HCT116 (cell line): ENCODE data around the gene BAIAP2L2. TPM values are rescaled to one million over a fixed set of nuclear protein-coding genes. Genes with fewer than 3 reads are reported as not detected.

Source experiments
- ATAC-seq: fragments of 200-7000 bp; cut with Tn5 transposase; 2 replicates; pipeline ENCODE4 v1.9.1; 2020; ENCODE audit warnings: mild to moderate bottlenecking, moderate library complexity
- BruUV-seq: library from RNA; stranded (reverse); fragments of 400-500 nt; replicated peaks from 2 replicates; lab custom pipeline; 2021; lab: Mats Ljungman, UMichigan
- CTCF ChIA-PET: fragments of 300-600 bp; sonication (Branson Sonifier 250); formaldehyde crosslinking; loops from one replicate; lab custom pipeline; 2021; ENCODE audit warnings: antibody characterized with exemption; lab: Charles Lee
- POLR2A ChIA-PET: fragments of 300-600, 350-600 bp; sonication (Branson Sonifier 250); formaldehyde crosslinking; loops from one replicate; lab custom pipeline; 2021; ENCODE audit warnings: antibody characterized with exemption; lab: Charles Lee
- RAD21 ChIA-PET, 2 experiments: fragments of 300-600 bp; sonication (Branson Sonifier 250); formaldehyde crosslinking; loops; one replicate each; lab custom pipeline; 2023; ENCODE audit warnings: low total read pairs in 2 of 2; ENCODE audit not compliant: uncharacterized antibody in 2 of 2, unreplicated experiment in 2 of 2, low non-redundant PET in 1 of 2; lab: Charles Lee
- DNase-seq: peaks from one replicate; pipeline ENCODE4 v3.0.0-alpha.2; 2010; ENCODE audit warnings: low read depth, low spot score
- H2AFZ ChIP-seq: fragments of 200-600 bp; shearing (Covaris generic), sonication (generic); 2 replicates; pipeline ENCODE4 v1.6.1; 2017; ENCODE audit warnings: low read depth, mixed run types, mixed read lengths, antibody characterized with exemption, low read length; ENCODE audit not compliant: poor library complexity, severe bottlenecking
- H3K27ac ChIP-seq: 2 replicates; pipeline ENCODE4 v1.5.1; 2012; ENCODE audit warnings: low read depth, low read length
- H3K27me3 ChIP-seq: fragments of 200-600 bp; sonication (generic); 2 replicates; pipeline ENCODE4 v1.6.1; 2016; ENCODE audit warnings: mixed run types, low read length, mixed read lengths; ENCODE audit not compliant: insufficient read depth
- H3K36me3 ChIP-seq, 2 experiments: fragments of 200-500 bp in 1 of 2; fragments of 200-600 bp in 1 of 2; sonication (Bioruptor generic) in 1 of 2; sonication (generic) in 1 of 2; 2 replicates each; pipeline versions ENCODE4 v1.5.1 to v1.6.1; 2014 to 2016; ENCODE audit warnings: low read length in 2 of 2, inconsistent platforms in 1 of 2, mixed read lengths in 1 of 2, mixed run types in 1 of 2; ENCODE audit not compliant: insufficient read depth in 2 of 2, control insufficient read depth in 1 of 2
- H3K4me1 ChIP-seq, 2 experiments: fragments of 200-600 bp in 1 of 2; sonication (generic) in 1 of 2; 2 replicates each; pipeline versions ENCODE4 v1.5.1 to v1.6.1; 2012 to 2017; ENCODE audit warnings: low read length in 2 of 2, inconsistent platforms in 1 of 2, mild to moderate bottlenecking in 1 of 2, mixed read lengths in 1 of 2, mixed run types in 1 of 2, moderate library complexity in 1 of 2; ENCODE audit not compliant: insufficient read depth in 2 of 2, control insufficient read depth in 1 of 2
- H3K4me2 ChIP-seq: fragments of 200-600 bp; sonication (generic); 2 replicates; pipeline ENCODE4 v1.6.1; 2017; ENCODE audit warnings: mixed run types, low read length, mixed read lengths
- H3K4me3 ChIP-seq, 2 experiments: fragments of 200-600 bp in 1 of 2; sonication (generic) in 1 of 2; replicated peaks in 1 of 2; 2 replicates each; pipeline ENCODE4 v1.5.1; 2011 to 2016; ENCODE audit warnings: low read length in 2 of 2, control low read depth in 1 of 2, low read depth in 1 of 2, mild to moderate bottlenecking in 1 of 2, mixed read lengths in 1 of 2, mixed run types in 1 of 2
- H3K79me2 ChIP-seq: fragments of 200-600 bp; sonication (generic); 2 replicates; pipeline ENCODE4 v1.6.1; 2017; ENCODE audit warnings: mild to moderate bottlenecking, mixed run types, low read length, moderate library complexity, mixed read lengths; ENCODE audit not compliant: insufficient read depth
- H3K9ac ChIP-seq: fragments of 200-600 bp; sonication (generic); 2 replicates; pipeline ENCODE4 v1.6.1; 2016; ENCODE audit warnings: low read length, mixed read lengths
- H3K9me2 ChIP-seq: fragments of 200-600 bp; sonication (generic), shearing (Covaris generic); 2 replicates; pipeline ENCODE4 v1.6.1; 2017; ENCODE audit warnings: mixed run types, mild to moderate bottlenecking, moderate library complexity; ENCODE audit not compliant: insufficient read depth
- H3K9me3 ChIP-seq, 2 experiments: fragments of 200-500 bp in 1 of 2; fragments of 200-600 bp in 1 of 2; sonication (Bioruptor generic) in 1 of 2; sonication (generic) in 1 of 2; 2 replicates each; pipeline ENCODE4 v1.6.1; 2014 to 2017; ENCODE audit warnings: low read length in 2 of 2, mixed read lengths in 2 of 2, inconsistent platforms in 1 of 2, low read depth in 1 of 2, mild to moderate bottlenecking in 1 of 2, mixed run types in 1 of 2, moderate library complexity in 1 of 2; ENCODE audit not compliant: control insufficient read depth in 1 of 2, insufficient read depth in 1 of 2
- H4K20me1 ChIP-seq: fragments of 200-600 bp; sonication (generic), shearing (Covaris generic); 2 replicates; pipeline ENCODE4 v1.6.1; 2017; ENCODE audit warnings: mixed run types, mild to moderate bottlenecking, moderate library complexity; ENCODE audit not compliant: insufficient read depth
- CEBPB ChIP-seq: IDR thresholded peaks from 2 replicates; pipeline ENCODE4 v1.6.1; 2012; ENCODE audit warnings: low read depth
- ELF1 ChIP-seq: IDR thresholded peaks from 2 replicates; pipeline ENCODE4 v1.6.1; 2012; ENCODE audit warnings: low read depth, borderline replicate concordance
- EZH2 ChIP-seq: fragments of 200-600 bp; sonication (generic); IDR thresholded peaks from 2 replicates; pipeline ENCODE4 v1.6.1; 2017; ENCODE audit warnings: antibody characterized with exemption, mixed run types
- FOSL1 ChIP-seq: IDR thresholded peaks from 2 replicates; pipeline ENCODE4 v1.6.1; 2012; ENCODE audit warnings: low read depth
- POLR2AphosphoS5 ChIP-seq: IDR thresholded peaks from 2 replicates; pipeline ENCODE4 v1.6.1; 2011; ENCODE audit warnings: mild to moderate bottlenecking, low read depth, low read length, moderate library complexity
- SRF ChIP-seq: IDR thresholded peaks from 2 replicates; pipeline ENCODE4 v1.6.1; 2012; ENCODE audit warnings: low read depth
- TCF7L2 ChIP-seq: IDR thresholded peaks from 2 replicates; pipeline ENCODE4 v1.7.0; 2011; ENCODE audit warnings: borderline replicate concordance, inconsistent platforms; ENCODE audit not compliant: insufficient read depth, insufficient read length; ENCODE audit errors: extremely low read depth
- ZFX ChIP-seq: fragments of 450-650 bp; IDR thresholded peaks from 2 replicates; pipeline ENCODE4 v1.6.1; 2017
- intact Hi-C: fragments of 100-400 bp; cut with micrococcal nuclease; formaldehyde crosslinking; loops from 2 replicates; pipeline ENCODE4 v1.10.0; 2022
- total RNA-seq: library from RNA; stranded (reverse); gene quantifications from one replicate; pipeline ENCODE4 v1.2.1, GENCODE V29; 2021; ENCODE audit not compliant: unreplicated experiment
- TF ChIP-seq, protein P1 (sequence below): IDR thresholded peaks from 2 replicates; pipeline ENCODE4 v1.6.1; 2012; ENCODE audit warnings: low read depth
- TF ChIP-seq, protein P2 (sequence below): IDR thresholded peaks from 2 replicates; pipeline ENCODE4 v1.6.1; 2012
- TF ChIP-seq, protein P3 (sequence below): IDR thresholded peaks from 2 replicates; pipeline ENCODE4 v1.6.1; 2011; ENCODE audit warnings: mild to moderate bottlenecking, low read length, moderate library complexity; ENCODE audit not compliant: insufficient replicate concordance; ENCODE audit errors: extremely low read depth

BAIAP2L2 gene
- total RNA-seq, 1 experiment from 2014 or later: 1.0 TPM

DNA sequence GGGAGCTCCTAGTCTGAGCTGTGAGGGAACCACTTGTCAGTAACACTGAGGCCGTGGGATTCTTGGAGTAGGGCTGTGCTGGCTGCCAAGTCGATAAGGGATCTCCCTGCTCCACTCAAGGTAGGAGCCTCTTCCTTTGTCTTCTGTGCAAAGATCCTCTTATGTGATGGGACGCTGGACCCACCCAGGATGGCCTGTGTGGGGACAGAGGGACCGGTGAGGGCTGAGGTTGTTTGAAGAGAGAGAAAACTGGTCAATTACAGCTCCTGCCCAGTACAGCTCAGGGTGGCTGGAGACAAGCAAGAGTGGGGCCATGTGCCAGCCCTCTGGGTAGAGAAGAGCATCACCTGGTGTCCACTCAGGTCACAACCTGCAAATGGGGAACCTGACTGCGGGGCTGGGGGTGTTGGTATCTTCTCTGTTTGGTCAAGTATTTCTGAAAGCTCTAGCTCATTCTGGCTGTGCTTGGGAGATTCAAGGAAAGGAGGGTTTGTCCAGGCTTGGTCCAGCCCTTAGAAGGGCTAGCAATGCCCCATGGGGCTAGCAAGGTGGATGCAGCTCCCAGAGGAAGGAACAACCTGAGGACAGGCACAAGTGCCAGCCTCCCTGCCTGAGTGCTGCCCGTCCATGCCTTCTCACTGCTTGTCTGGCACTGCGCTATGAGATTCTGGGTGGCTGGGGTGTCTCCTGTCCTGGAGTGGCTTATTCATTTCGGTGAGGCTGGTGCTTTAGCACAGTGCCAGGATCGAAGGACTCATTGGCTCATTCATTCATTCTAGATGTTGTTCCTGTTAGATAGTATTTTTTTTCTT is 27.6 kb upstream of the BAIAP2L2 start:
- no TSS peak for BruUV-seq

DNA sequence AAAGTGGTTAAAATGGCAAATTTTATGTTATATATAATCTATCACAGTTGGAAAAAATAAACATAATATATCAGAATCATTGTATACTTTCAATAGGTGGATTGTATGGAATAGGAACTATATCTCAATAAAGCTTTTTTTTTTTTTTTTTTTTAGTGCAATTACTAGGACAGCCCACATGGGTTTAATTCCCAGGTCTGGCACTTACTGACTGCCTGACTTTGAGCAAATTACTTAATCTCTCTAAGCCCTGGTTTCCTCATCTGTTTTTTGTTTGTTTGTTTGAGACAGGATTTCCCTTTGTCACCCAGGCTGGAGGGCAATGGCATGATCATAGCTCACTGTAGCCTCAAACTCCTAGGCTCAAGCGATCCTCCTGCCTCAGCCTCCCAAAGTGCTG is 26.1 kb upstream of the BAIAP2L2 start:
- no TSS peak for BruUV-seq
- ChIA-PET POLR2A (no interaction called here), RAD21 (no interaction called here), CTCF (no interaction called here)
- Histone ChIP-seq H3K4me2 (no peak overlapping the region), H2AFZ (no peak overlapping the region), H3K27ac (no peak overlapping the region), H3K36me3 (no peaks in the 10 kb centered on the region; a peak in 1 of 4 replicates), H3K4me3 (no peak overlapping the region), H3K9me3 (no peaks in the 10 kb centered on the region), H3K9me2 (no peaks in the 10 kb centered on the region), H3K27me3 (no peaks in the 10 kb centered on the region), H3K4me1 (peaks cover 14 to 17% of the 10 kb centered on the region in 2 experiments), H3K79me2 (no peaks in the 10 kb centered on the region), H4K20me1 (no peaks in the 10 kb centered on the region), H3K9ac (no peak overlapping the region)
- TF ChIP-seq ELF1: no peak
- no peak for TF ChIP-seq CEBPB
- TF ChIP-seq SRF: no peak
- TF ChIP-seq POLR2AphosphoS5: no peak
- no peak for TF ChIP-seq EZH2
- TF ChIP-seq, protein P1, sequence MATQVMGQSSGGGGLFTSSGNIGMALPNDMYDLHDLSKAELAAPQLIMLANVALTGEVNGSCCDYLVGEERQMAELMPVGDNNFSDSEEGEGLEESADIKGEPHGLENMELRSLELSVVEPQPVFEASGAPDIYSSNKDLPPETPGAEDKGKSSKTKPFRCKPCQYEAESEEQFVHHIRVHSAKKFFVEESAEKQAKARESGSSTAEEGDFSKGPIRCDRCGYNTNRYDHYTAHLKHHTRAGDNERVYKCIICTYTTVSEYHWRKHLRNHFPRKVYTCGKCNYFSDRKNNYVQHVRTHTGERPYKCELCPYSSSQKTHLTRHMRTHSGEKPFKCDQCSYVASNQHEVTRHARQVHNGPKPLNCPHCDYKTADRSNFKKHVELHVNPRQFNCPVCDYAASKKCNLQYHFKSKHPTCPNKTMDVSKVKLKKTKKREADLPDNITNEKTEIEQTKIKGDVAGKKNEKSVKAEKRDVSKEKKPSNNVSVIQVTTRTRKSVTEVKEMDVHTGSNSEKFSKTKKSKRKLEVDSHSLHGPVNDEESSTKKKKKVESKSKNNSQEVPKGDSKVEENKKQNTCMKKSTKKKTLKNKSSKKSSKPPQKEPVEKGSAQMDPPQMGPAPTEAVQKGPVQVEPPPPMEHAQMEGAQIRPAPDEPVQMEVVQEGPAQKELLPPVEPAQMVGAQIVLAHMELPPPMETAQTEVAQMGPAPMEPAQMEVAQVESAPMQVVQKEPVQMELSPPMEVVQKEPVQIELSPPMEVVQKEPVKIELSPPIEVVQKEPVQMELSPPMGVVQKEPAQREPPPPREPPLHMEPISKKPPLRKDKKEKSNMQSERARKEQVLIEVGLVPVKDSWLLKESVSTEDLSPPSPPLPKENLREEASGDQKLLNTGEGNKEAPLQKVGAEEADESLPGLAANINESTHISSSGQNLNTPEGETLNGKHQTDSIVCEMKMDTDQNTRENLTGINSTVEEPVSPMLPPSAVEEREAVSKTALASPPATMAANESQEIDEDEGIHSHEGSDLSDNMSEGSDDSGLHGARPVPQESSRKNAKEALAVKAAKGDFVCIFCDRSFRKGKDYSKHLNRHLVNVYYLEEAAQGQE: no peak
- no peak for TF ChIP-seq ZFX
- no peak for TF ChIP-seq FOSL1
- TF ChIP-seq, protein P2, sequence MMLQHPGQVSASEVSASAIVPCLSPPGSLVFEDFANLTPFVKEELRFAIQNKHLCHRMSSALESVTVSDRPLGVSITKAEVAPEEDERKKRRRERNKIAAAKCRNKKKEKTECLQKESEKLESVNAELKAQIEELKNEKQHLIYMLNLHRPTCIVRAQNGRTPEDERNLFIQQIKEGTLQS: no peak
- intact Hi-C loops: no loop called here
- DNase-seq (no peak), ATAC-seq (no peak)

More for the DNA sequence above, 27.6 kb upstream of the BAIAP2L2 start:
- ChIA-PET CTCF (no interaction called here), RAD21 (no interaction called here), POLR2A (no interaction called here)
- no peaks in the 10 kb centered on the region for H3K79me2 ChIP-seq
- TF ChIP-seq TCF7L2: no peak
- no peak for TF ChIP-seq ELF1
- TF ChIP-seq, protein P3, sequence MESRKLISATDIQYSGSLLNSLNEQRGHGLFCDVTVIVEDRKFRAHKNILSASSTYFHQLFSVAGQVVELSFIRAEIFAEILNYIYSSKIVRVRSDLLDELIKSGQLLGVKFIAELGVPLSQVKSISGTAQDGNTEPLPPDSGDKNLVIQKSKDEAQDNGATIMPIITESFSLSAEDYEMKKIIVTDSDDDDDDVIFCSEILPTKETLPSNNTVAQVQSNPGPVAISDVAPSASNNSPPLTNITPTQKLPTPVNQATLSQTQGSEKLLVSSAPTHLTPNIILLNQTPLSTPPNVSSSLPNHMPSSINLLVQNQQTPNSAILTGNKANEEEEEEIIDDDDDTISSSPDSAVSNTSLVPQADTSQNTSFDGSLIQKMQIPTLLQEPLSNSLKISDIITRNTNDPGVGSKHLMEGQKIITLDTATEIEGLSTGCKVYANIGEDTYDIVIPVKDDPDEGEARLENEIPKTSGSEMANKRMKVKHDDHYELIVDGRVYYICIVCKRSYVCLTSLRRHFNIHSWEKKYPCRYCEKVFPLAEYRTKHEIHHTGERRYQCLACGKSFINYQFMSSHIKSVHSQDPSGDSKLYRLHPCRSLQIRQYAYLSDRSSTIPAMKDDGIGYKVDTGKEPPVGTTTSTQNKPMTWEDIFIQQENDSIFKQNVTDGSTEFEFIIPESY: no peak
- no peak overlapping the region for H2AFZ ChIP-seq
- no peaks in the 10 kb centered on the region for H3K9me2 ChIP-seq
- no peak overlapping the region for H3K9ac ChIP-seq
- no peak for DNase-seq
- H4K20me1 ChIP-seq: no peaks in the 10 kb centered on the region
- no peak overlapping the region for H3K4me2 ChIP-seq
- ATAC-seq: no peak
- no peaks in the 10 kb centered on the region for H3K9me3 ChIP-seq
- intact Hi-C loops: no loop called here
- H3K4me1 ChIP-seq: peaks cover 14 to 17% of the 10 kb centered on the region in 2 experiments
- H3K27ac ChIP-seq: no peak overlapping the region
- no peaks in the 10 kb centered on the region; a peak in 1 of 4 replicates for H3K36me3 ChIP-seq
- no peak overlapping the region for H3K4me3 ChIP-seq
- H3K27me3 ChIP-seq: no peaks in the 10 kb centered on the region
